ENCODE data around the gene B4GALNT3.
A peak's percentile ranks its signal among the peaks of the same experiment; 100 is the strongest.
"Not testable (repeated sequence)": the region's sequence is repeated elsewhere in the genome, so short reads cannot be mapped to it uniquely, and the experiment has no call there.

Gene B4GALNT3

DNA sequence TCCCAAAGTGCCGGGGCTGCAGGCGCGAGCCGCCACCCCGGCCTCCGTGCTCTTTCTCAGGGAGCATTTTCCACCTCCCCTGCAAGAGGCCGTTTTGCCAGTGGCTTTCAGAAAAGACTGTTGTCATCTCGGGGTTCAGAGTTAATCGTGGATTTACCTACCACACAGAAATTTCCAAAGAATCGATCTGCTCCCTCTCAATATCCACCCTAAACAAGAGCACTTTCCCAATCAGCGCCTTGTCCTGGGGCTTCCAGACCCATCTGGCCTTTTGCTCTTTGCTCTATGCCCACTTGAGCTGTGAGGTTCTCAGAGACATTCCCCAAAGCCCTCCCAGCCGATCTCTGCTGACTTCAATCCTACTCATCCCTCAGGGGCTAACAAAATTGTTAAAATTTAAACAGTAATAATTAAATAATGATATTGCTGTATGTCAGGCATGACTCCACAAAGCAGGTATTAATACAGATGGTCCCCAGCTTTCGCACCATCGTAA lies 116.9 kb downstream of the B4GALNT3 start:
- H3K27ac Mint-ChIP-seq: peak overlapping the region in 1 of 2 donors; percentile 35
- H3K4me3 Mint-ChIP-seq: peak overlapping the region; percentile 41 to 46
- ATAC-seq: no peak
- peaks cover 0 to 6% of the 10 kb centered on the region in 2 donors for H3K9me3 Mint-ChIP-seq
- peaks cover 47% of the 10 kb centered on the region for H3K4me1 Mint-ChIP-seq
- peaks cover 8% of the 10 kb centered on the region for H3K27me3 Mint-ChIP-seq
- DNase-seq: no peak

DNA sequence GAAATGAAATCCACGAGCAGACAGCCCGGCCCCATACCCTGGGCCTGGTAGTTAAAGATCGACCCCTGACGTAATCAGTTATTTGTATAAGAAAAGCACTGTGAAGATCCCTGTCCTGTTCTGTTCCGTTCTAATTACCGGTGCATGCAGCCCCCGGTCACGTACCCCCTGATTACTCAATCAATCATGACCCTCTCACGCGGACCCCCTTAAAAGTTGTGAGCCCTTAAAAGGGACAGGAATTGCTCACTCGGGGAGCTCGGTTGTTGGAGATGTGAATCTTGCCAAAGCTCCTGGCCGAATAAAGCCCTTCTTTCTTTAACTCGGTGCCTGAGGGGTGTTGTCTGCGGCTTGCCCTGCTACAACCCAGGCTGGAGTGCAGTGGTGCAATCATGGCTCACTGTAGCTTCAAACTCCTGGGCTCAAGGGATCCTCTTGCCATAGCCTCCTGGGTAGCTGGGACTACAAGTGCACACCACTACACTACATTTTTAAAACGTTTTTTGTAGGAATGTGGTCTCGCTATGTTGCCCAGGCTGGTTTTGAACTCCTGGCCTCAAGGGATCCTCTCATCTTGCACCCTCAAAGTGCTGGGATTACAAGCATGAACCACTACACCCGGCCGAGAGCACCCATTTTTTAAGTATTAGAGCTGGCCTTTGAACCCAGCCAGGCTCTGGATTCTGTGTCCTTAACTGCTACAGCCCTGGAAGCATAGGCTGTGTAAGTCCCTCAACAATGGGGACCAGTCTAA lies 118.4 kb downstream of the B4GALNT3 start:
- peaks cover 34% of the 10 kb centered on the region for H3K4me1 Mint-ChIP-seq
- not testable (repeated sequence) for H3K9me3 Mint-ChIP-seq, ATAC-seq, H3K4me3 Mint-ChIP-seq, H3K27me3 Mint-ChIP-seq, DNase-seq, H3K27ac Mint-ChIP-seq

DNA sequence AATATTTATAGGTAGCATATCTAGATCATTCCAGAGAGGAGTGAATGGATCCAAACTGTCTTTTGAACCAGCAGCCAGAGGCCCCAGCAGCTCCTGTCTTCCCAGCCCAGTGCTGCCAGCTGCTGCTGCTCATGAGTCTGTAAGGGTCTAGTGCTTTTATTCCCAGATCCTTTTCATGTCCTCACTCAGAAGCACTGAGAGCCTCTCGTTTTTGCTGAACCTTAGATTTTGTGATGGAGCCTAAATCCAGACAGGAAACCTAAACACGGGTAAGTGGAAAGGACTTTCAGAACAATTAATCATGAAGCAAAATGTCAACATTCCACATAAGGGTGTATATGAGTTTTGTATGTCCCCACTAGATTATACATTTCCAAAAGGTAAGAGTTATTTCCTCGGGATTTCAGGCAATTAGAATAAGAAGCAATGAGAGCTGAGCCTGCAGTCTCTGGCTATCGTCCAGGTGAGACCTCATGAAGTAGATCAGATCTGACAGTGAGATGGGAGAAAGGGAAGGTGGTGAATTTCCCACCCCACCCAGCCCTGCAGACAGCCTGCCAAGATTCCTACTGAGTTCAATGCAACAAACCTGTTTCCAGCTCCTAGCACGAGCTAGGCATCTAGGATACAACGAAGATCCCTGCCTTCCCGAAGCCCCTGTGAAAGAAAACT lies 119.1 kb downstream of the B4GALNT3 start:
- no peak for DNase-seq
- H3K27ac Mint-ChIP-seq: no peak overlapping the region
- H3K27me3 Mint-ChIP-seq: peaks cover 8% of the 10 kb centered on the region

DNA sequence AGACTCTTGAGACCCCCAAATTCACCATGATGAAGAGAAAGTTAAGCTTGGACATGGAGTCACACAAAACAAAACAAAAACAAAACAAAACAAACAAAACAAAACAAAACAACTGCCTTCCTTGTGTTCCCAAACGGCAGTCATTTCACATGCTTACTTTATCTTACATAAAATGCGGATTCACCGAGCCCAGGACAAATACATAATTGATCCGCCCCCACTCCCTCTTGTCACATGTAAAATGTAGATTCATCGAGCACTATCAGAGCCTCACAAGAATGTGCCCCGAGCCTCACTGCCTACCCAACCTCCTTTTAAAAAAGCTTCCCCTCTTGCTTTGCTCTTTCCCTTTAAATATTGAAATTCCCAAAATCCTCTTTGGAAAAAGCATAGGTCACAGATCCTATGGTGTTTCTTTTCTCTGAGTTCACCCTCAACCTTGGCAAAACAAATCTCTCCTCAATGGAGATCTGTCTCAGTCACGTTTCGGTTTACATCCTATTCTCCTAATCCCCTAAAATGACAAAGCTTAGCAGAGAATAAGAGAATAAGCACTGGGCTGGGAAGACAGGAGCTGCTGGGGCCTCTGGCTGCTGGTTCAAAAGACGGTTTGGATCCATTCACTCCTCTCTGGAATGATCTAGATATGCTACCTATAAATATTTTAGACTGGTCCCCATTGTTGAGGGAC lies 119.8 kb downstream of the B4GALNT3 start:
- H3K27me3 Mint-ChIP-seq: peaks cover 8% of the 10 kb centered on the region
- H3K9me3 Mint-ChIP-seq: peaks cover 0 to 6% of the 10 kb centered on the region in 2 donors
- H3K27ac Mint-ChIP-seq: no peak overlapping the region
- H3K4me1 Mint-ChIP-seq: peaks cover 24% of the 10 kb centered on the region
- no peak for DNase-seq
- no peak for ATAC-seq
- H3K4me3 Mint-ChIP-seq: no peak overlapping the region

More for the DNA sequence above, 119.1 kb downstream of the B4GALNT3 start:
- Mint-ChIP-seq H3K4me1 (peaks cover 27% of the 10 kb centered on the region), H3K9me3 (peaks cover 0 to 6% of the 10 kb centered on the region in 2 donors), H3K4me3 (no peak overlapping the region)
- ATAC-seq: no peak

DNA sequence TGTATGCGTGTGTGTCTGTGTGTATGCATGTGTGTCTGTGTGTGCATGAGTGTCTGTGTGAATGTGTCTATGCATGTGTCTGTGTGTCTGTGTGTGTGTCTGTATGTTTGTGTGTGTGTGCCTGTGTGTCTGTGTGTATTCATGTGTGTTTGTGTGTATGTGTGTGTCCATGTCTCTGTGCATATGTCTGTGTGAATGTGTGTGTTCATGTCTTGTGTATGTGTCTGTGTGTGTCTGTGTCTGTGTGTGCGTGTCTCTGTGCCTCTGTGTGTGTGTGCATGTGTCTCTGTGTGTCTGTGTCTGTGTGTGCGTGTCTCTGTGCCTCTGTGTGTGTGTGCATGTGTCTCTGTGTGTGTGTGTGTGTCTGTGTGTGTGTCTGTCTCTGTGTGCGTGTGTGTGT lies 121.1 kb downstream of the B4GALNT3 start:
- Mint-ChIP-seq H3K9me3 (no peaks in the 10 kb centered on the region), H3K27ac (no peak overlapping the region)
- ATAC-seq: no peak

DNA sequence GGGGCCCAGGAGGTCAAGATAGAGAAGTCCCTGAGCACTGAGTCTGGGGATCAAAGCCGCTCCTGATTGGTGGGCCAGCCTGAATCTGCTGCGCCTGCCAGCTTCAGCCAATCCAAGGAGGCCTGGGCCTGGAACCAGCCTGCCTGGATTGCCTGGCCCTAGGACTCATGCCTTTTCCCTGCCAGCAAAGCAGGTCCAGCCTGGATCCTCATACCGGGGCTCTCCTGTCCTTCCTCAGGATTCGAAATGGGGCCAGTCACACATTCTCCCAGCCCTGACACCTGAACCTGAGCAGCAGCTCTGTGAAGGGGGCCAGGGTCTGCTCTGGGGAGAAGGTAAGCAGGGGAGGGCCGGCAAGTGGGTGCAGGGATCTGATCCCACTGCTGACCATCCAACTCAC lies 121.6 kb downstream of the B4GALNT3 start:
- no peak for ATAC-seq
- Mint-ChIP-seq H3K27ac (no peak overlapping the region), H3K4me3 (no peak overlapping the region), H3K4me1 (peaks cover 6% of the 10 kb centered on the region), H3K9me3 (no peaks in the 10 kb centered on the region), H3K27me3 (peaks cover 8% of the 10 kb centered on the region)
- DNase-seq: no peak

More for the DNA sequence above, 121.1 kb downstream of the B4GALNT3 start:
- no peak for DNase-seq
- H3K4me3 Mint-ChIP-seq: no peak overlapping the region
- peaks cover 8% of the 10 kb centered on the region for H3K27me3 Mint-ChIP-seq
- peaks cover 11% of the 10 kb centered on the region for H3K4me1 Mint-ChIP-seq

DNA sequence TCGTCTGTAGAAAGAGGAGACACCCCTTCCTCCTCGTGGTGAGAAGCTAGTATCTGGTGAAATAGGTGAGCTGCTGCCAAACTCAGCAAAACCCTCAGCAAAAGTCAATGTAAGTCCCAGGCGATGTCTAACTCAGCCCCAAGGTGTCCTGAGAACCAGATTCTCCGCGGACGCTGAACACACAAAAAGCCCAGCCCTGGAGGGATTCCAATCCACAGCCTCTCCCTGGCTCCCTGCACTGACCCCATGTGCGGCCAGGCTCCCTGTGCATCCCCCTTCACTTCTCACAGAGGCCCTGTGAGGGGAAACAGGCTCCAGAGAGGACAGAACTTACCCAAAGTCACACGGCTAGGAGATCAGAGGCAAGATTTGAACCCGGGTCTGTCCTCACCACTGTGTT lies 122.0 kb downstream of the B4GALNT3 start:
- Mint-ChIP-seq H3K9me3 (no peaks in the 10 kb centered on the region), H3K4me1 (peaks cover 2% of the 10 kb centered on the region), H3K4me3 (no peak overlapping the region), H3K27ac (no peak overlapping the region), H3K27me3 (peaks cover 8% of the 10 kb centered on the region)
- ATAC-seq (no peak), DNase-seq (no peak)

DNA sequence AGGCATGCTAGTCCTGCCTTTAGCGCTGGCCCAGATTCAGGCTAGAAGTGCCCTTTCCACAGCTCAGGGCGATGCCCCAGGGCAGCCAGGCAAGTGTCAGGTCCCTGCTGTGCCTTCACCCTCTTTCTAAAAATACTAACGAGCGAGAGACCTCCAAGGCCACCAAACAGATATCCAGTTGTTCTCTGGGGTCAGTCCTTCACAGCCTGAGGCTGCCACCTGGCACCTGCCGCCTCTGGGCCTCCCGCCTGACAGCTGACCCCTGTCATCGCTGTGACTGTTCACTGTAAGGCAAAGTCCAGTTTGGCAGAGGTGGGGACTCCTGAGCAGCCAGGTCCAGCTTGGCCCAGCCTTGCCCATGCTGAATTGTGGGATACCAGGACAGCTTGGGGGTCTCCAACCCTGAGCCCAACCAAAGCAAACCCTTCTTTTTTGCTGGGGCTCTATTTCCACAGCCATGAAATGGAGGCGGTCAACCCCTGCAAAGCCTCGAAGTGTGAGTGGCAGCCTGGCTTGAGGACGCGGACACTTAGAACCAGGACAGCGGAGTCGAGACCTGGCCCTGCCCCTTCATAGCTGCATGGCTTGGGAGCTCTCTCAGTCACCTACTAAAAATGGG lies 123.6 kb downstream of the B4GALNT3 start:
- no peak overlapping the region for H3K27ac Mint-ChIP-seq
- ATAC-seq: no peak

DNA sequence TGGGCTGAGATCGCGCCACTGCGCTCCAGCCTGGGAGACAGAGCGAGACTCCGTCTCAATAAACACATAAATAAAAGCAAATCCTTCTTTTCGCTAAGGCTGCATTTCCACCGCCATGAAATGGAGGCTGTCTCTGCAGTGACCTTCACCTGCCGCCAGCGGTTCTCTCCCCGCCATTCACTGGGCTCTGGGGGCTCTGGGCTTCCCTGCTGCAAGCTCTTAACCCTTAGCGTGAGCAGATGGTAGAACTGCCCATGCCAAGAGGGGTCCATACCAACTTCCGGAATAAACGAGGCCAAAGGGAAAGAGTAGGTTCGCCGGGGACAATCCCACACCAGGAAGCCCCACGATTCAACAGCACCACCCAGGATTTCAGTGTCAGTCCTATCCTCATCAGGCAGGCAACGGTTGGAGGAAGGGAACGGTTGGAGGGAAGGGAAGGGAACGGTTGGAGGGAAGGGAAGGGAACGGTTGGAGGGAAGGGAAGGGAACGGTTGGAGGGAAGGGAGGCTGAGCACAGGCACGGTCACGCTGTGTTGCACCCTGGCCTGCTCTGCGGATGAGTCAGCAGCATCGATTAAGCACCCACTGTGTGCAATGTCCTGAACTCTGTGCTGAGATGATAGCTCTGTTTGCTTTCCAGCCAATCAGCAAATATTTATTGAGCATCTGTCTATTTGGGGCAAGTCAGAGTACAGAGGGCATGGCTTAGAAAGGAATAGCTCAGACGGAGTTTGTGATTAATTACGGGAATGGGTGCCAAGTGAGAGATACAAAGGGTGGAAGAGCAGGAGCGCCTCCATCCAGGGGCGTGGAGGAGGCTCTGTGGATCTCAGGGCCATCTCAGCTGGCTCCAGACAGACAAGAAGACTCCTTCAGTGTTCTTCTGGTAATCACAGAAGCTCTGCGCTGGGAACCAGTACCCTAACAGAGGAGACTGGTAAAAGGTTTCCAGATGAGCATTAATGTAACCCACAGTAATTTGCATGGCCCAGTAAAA lies 125.6 kb downstream of the B4GALNT3 start:
- ATAC-seq (no peak), DNase-seq (no peak)
- Mint-ChIP-seq H3K27ac (no peak overlapping the region), H3K4me1 (no peaks in the 10 kb centered on the region), H3K4me3 (no peak overlapping the region), H3K9me3 (peaks cover 0 to 8% of the 10 kb centered on the region in 2 donors), H3K27me3 (no peaks in the 10 kb centered on the region)

More for the DNA sequence above, 123.6 kb downstream of the B4GALNT3 start:
- H3K4me1 Mint-ChIP-seq: no peaks in the 10 kb centered on the region
- H3K4me3 Mint-ChIP-seq: no peak overlapping the region
- peaks cover 8% of the 10 kb centered on the region for H3K27me3 Mint-ChIP-seq
- no peak for DNase-seq
- peaks cover 0 to 5% of the 10 kb centered on the region in 2 donors for H3K9me3 Mint-ChIP-seq

DNA sequence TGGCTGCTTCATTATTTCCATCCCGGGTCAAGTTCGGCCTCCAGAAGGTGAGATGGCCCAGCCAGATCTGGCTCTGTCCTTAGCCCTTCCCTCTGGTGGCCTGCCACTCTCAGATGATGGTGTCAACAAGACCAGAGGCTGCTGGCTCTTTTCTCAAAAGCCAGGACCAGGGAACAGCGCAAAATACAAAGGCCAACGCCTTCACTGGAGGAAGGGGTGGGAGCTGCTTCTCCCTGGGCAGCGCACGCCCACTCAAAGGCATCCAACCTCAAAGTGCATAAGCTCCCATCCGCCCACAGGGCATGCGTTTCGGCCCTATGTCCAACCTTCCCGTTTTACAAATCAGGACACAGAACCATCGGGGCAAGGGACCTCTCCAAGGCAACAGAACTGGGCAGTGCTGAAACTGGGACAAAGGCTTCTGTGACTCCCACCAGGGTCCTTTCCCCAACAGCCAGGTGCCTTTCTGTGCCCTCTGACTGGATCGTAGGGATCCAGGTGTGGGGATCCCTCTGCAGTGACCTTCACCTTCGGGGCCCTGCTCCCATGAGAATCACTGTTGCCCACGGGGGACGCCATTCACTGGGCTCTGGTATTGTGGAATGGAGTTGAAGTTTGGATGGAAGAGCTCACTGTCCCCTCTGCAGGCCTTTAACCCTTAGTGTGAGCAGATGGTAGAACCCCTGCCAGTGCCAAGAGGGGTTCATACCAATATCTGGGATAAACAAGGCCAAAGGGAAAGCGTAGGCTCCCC lies 126.8 kb downstream of the B4GALNT3 start:
- ATAC-seq (no peak), DNase-seq (no peak)
- Mint-ChIP-seq H3K9me3 (peaks cover 0 to 8% of the 10 kb centered on the region in 2 donors), H3K4me3 (no peak overlapping the region), H3K27ac (peak overlapping the region in 1 of 2 donors; percentile 9), H3K27me3 (no peaks in the 10 kb centered on the region), H3K4me1 (no peaks in the 10 kb centered on the region)

DNA sequence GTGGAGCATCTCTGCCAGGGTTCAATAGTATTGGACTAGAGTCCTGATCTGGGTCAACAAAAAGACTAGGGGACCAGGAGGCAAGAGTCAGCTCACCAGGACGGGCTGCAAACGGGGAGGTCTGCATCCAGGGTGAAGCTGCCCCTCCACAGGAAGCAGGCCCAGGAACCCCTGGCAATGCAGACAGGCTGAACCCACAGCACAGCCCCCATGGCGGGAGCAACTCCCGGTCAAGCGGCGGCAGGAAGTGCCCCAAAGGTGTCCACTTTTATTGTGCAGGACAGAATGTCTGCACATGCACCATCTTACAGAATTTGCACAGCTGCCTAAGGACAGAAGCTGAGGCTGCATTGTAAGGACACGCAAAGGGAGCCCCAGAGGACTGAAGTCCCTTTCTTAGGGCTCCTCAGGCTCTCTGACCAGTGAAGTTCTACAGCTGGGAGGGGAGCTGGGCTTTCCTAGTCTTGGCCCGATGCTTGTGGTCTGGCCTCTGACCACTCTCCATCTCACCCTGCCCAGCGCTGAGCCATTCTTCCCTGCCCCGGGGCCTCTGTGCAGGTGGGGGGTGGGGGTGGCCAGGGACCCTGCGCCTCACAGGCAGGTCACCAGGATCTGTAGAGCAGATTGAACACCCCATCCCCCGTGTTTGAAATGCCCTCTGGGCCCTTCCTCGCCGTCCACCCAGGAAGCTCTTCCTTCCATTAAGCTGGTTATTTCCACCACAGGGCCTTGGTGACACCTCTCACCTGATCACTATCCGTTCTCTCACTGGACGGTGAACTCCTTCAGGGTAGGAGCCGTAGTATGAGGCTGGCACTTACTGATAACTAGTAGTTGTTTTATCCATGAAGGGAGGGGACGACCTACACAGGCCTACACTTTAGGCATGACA lies 127.6 kb downstream of the B4GALNT3 start:
- Mint-ChIP-seq H3K4me1 (no peaks in the 10 kb centered on the region), H3K27me3 (no peaks in the 10 kb centered on the region), H3K9me3 (peaks cover 0 to 8% of the 10 kb centered on the region in 2 donors), H3K27ac (peak overlapping the region in 1 of 2 donors; percentile 2), H3K4me3 (no peak overlapping the region)
- no peak for ATAC-seq
- DNase-seq: no peak

DNA sequence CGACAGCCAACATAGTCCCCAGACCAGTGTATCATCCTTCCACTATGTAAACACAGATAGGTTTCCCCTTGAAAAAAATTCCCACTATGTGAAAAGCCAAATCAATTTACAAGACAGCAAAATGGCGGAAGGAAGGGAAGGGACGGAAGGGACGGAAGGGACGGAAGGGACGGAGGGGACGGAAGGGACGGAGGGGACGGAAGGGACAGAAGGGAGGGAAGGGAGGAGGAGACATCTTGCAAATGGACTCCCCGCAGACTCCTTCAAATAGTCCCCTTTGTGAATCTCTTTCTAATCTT lies 128.2 kb downstream of the B4GALNT3 start:
- ATAC-seq (no peak), DNase-seq (no peak)
- Mint-ChIP-seq H3K27ac (peak overlapping the region in 1 of 2 donors; percentile 2), H3K4me3 (no peak overlapping the region), H3K9me3 (peaks cover 0 to 8% of the 10 kb centered on the region in 2 donors), H3K4me1 (no peaks in the 10 kb centered on the region), H3K27me3 (no peaks in the 10 kb centered on the region)

DNA sequence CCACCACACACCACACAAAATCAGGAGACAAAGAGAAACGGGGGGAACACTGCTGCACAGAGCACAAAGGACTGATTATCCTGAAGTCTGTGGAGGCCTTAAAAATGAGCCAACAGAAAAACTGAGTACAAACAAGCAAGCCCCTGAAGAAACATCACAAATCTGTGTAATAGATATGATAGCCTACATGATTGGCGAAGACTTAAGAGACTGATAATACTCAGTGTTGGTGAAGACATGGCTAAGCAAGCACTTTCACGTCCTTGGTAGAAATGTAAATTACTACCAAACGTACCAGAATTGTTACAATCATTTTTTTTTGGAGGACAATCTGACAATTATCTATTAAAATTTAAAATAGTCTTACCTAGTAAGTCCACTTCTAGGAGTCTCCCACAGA lies 128.9 kb downstream of the B4GALNT3 start:
- no peak for ATAC-seq
- Mint-ChIP-seq H3K27me3 (no peaks in the 10 kb centered on the region), H3K9me3 (peaks cover 0 to 8% of the 10 kb centered on the region in 2 donors), H3K4me1 (no peaks in the 10 kb centered on the region), H3K27ac (no peak overlapping the region), H3K4me3 (no peak overlapping the region)
- DNase-seq: no peak
